ENCODE measurements around the gene UBE2U.
"Not testable (repeated sequence)": the region's sequence is repeated elsewhere in the genome, so short reads cannot be mapped to it uniquely, and the experiment has no call there.

Gene UBE2U

GRCh38 chr1:64194168-64195080 is 9.0 kb upstream of the UBE2U start:
- DNase-seq = no peak

DNA sequence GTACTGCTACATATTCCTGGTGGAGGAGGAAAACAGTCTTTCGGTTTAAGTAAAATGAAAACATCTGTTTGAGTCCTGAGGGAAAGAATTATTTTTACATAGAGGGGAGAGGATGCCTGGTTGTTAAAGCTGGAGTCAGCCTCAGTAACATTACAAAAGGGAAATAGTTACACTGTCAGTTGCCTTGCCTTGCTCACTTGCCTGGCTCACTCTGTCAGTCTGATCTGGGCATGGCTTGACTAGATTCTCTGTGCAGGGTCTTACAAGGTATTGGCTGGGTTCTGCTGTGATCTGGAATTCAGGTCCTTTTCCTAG is 8.4 kb upstream of the UBE2U start:
- peak; percentile 63 for DNase-seq

GRCh38 chr1:64196074-64196870 is 7.2 kb upstream of the UBE2U start:
- DNase-seq = no peak

DNA sequence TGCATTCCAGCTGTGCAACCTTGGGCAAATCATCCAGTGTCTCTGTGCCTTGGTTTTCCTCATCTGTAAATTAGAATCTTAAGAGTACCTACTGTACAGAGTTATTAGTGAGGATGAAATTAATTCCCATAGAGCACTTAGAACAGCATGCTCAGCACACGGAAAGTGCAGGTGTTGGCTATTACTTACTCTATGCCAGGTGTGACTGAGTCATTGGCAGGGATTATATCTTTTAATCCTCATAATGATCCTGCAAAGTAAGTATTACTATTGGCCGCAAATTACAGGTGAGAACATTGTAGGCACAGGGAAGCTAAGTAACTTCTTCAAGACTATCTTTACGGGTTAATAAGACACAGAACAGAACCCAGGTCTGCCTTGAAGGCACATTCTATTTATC is 6.3 kb upstream of the UBE2U start:
- no peak for DNase-seq

DNA sequence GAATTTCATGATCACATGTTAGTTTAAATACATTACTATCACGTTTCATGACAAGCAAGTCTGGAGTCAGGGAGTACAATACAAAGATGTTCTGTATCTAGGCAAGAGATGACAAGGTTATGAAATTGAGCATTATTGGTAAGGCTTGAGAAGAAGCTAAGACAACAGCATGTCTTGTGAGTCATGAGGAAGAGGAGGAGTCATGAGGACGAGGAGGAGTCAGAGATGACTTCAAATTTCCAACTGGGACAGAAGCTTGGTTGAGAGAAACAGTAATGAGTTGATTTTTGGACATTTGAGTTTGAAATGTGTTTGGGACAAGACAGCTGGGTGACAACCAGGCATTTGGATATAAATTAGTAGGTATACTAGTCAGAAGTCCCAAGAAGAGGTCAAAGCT is 4.3 kb upstream of the UBE2U start:
- no peak for DNase-seq

DNA sequence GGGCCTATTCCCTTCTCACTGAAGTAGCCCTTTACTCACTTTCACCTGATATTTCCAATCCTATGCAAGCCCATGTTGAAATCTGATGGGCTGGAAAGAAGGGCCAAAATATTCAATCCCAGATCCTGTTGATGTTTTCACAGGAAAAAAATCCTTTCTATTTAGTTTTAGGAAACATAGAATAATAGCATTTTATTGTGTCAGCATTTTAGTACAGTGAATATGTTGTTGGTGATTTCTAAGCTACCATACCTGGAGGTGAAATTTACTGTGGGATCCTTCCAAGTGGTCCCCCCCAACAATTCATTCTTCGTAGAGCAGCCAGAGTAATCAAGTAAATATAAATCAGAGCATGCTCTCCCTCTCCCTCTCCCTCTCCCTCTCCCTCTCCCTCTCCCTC is 3.4 kb upstream of the UBE2U start:
- DNase-seq = no peak

DNA sequence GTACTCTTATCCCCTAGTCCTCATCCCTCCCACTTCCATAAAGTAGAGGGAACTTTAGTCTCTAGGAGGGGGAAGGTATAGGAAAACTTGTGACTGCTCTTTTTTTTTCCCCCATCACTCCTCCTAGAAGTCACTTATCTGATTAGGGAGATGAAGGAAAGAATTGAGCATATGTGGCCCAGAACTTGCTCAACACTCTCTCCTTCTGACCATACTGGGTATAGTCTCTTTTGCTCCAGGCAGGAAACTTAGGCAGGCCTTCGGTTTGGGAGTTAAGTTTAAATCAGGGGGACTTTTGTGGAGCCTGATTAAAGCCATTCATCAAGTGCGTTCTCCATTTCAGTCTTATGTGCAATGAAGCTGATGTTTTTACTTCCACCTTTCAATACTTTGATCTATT is 5.8 kb downstream of the UBE2U start:
- DNase-seq = no peak

- DNase-seq = peak; percentile 86
Measured at GRCh38 chr1:64212031-64212430, 8.6 kb downstream of the UBE2U start.

DNA sequence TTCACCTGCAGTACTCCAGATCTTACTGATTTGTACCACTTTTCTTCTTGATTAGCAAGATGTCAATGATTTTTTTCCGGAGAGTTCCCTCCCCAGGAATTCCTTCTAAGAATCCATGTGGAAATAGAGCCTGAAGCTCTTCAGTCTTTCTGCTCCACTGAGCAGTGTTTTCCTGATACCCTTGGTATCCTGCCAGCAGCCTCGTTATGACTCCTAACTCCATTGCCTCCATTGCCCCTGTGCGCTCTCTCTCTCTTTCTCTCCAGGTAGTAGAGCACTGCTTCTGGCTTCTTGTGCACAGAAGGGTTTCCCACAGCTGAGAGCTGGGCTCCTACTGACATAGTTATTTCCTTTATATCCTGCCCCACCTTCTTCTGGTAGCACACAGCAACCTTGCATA is 12.2 kb downstream of the UBE2U start:
- DNase-seq = no peak

DNA sequence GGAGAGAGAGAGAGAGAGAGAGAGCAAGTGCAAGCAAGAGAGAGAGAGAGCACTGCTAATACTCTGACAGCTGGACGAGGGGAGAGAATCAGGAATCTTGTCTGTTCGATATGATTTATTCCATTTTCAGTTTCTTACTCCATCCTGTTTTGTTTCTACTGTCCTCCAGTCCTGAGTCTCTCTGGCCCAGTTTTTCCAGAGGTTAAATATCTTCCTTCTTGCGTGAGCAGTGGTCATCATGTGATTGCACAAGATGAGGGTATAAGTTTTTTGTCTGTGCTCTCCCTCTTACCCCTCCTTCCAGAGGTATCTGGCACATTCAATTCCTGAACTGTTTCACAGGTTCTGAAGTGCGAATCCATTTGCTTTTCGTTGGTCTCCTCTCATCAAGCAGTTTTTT is 16.8 kb downstream of the UBE2U start:
- peak; percentile 21 for DNase-seq

DNA sequence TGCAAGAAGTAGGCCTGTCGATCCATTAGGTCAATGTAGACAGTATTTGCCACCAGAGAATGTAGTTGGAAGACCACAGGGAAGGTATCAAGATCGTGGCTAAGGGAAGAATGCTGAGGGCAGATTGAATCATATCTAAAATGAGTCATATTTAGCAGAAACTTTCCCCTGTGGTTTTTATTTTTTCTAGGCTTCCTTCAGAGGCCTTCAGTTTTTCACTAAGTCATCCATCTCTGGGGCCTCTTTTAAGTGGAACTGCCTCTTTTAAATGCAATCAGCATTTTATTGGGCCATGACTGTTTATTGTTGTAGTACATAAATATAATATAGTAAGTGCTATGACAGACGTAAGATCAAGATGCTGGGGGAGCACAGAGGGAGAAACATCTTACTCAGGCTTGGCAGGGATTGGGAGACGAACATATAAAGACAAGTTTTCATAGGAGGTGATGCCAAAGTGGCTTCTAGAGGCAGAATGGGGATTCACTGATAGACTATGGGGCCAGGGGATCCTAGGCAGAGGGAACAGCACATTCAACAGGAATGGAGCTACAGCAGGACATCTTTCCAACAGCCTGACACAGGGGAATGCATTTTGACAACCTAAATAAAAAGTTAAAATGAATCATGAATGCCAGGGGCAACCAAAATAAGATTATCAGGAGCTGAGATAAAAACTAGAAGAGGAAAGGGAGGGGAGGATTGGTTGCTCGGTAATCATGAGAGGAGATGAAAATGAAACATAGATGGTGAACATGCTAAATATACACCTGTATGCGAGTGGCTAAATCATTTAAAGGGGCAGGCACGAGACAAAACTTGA is 20.1 kb downstream of the UBE2U start:
- peak; percentile 94 for DNase-seq

DNA sequence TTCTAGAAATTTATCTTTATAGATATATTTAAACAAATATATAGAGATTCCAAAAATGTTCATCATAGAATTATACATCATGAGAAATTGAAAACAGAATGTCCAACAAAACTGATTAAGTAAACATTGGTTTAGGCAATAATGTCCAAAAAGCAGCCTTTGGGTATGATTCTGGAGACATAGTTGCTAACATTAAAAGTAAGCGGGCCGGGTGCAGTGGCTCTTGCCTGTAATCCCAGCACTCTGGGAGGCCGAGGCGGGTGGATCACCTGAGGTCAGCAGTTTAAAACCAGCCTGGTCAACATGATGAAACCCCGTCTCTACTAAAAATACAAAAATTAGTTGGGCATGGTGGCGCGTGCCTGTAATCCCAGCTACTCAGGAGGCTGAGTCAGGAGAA is 20.8 kb downstream of the UBE2U start:
- not testable (repeated sequence) for DNase-seq

DNA sequence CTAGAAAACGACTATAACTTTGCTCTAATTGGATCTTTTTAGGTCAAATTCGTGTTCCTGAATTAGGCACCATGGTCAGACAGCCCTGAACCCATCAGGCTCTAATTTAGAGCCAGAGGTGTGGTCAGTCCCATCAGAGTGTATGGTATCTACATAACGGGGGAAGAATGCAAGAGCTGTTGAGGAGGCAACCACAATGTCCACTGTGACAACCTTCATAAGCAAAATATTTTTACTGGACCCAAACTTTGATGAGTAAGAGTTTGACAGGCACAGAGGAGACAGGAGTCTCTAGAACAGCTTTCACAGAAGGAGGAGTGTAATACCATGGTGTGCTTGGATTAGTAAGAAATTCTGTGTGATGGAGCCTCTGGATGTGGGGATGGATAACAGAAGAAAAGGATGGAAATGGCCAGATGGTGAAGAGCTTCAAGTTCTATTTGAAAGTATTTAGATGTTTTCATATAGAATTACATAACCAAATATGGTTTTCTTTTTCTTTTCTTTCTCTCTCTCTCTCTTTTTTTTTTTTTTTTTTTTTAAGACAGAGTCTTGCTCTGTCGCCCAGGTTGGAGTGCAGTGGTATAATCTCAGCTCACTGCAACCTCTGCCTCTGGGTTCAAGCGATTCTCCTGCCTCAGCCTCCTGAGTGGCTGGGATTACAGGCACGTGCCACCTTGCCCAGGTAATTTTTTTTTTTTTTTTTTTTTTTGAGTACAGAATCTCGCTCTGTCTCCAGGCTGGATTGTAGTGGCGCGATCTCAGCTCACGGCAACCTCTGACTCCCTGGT is 24.9 kb downstream of the UBE2U start:
- DNase-seq = peak; percentile 84

DNA sequence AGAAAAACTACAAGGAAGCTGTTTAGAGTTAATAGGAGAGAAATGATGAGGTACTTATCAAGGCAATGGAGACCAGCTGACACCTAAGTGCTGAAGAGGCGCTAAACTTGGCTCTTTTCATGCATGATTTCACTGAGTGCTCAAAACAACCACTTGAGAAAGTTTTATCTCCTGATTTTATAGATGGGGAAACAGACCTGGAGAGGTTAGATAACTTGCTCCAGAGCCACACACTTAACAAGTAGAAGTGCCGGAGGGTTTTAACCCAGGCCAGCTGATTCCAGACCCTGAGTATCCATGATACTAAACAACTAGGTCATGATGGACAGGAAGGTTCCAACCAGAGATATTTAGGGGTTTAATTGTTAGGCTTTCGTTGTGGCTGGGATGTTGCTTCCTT is 25.9 kb downstream of the UBE2U start:
- DNase-seq = no peak

GRCh38 chr1:64231153-64231552 is 27.7 kb downstream of the UBE2U start:
- no peak for DNase-seq

DNA sequence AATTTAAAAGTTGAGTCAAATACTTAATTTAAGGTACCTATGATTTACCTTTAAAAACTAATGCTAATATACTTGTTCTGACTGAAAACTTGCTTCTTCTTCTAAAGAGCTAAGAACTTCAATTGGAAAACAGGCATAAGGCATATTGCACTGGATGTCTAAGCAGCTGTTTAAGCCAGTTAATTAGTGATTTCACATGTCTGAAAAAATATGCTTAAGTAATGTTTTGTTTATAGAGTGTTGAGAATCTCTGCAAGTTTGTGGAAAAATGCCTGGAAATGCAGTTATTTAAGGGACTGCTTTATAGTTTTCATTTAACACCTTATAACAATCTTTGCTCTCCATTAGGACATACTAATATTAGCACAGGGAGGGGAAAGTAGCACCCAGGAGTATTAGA is 28.2 kb downstream of the UBE2U start:
- DNase-seq = no peak

DNA sequence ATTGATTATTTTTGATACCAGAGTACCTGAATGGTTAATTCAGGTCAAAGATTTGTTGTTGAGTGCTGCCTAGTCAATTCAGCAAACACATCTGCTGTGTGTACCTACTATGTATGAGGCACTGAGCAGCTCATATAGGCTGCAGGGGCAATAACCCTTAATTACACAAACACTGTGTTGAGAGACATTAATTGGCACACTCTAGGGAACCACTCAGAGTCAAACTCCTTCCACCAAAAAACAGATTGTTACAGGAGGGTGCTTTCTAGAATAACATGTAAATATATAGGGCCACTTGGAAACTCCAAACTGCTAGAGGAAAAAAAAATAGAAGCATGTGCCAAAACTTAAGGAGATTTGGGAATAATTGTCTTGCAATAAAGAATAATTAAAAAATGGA is 31.3 kb downstream of the UBE2U start:
- no peak for DNase-seq

DNA sequence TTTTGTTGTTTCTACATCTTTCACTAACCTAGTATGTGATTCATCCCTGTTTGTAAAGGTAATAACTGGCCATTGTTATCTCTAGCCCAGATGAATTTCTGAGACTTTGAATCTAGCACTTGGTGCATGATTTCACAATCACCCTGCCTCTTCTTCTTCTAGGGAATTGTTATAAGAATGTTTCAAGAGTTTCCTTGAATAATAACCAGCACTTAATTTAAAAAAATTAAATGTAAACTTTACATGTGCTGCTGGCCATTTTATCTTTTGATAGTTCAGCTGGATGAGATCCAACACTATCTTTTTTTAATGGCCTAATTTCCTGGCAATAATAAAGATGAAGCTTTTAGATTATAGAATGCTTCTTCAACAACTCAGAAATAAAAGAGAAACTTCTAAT is 31.8 kb downstream of the UBE2U start:
- no peak for DNase-seq

GRCh38 chr1:64235910-64236309 is 32.5 kb downstream of the UBE2U start:
- DNase-seq = no peak

DNA sequence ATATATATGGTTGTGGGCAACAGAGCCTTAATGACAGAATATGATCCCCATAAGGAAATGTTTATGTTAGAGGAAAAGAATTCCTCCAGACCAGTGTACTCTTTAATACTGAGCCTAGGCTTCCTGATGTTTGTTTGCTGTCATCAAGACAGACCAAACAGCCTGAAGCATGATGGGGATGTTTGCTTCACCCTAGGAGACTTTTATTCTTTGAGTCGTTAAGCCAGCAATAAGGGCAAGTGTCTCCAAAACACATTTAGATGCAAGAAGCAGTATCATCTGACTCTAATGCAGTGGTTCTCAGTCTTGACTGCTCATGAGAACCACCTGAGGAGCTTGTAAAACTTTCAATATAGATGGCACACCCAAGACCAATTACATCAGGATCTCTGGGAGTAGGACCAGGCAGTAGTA is 33.1 kb downstream of the UBE2U start:
- no peak for DNase-seq

GRCh38 chr1:64239519-64239918 is 36.1 kb downstream of the UBE2U start:
- not testable (repeated sequence) for DNase-seq

- DNase-seq = peak; percentile 26
Measured at GRCh38 chr1:64240206-64240605, 36.8 kb downstream of the UBE2U start.

GRCh38 chr1:64241069-64241468 is 37.6 kb downstream of the UBE2U start:
- DNase-seq = no peak

All from fibroblast of upper back skin (primary cell).